Measurements from ENCODE around the gene FANCC.

The FANCC gene

GRCh38 chr9:95055851-95056551 is 261.5 kb downstream of the FANCC start:
- DNase-seq: peak; percentile 66

GRCh38 chr9:95055334-95055850 is 262.1 kb downstream of the FANCC start:
- no peak for DNase-seq

- no peak for DNase-seq
These were observed 263.6 kb downstream of the FANCC start for GRCh38 chr9:95053611-95054570.

- no peak for DNase-seq
These were observed 267.7 kb downstream of the FANCC start for GRCh38 chr9:95049761-95050160.
